ENCODE measurements around the gene FAM120A. TPM values are rescaled to one million over a fixed set of nuclear protein-coding genes. Genes with fewer than 3 reads are reported as not detected.

Gene FAM120A
- total and polyA plus RNA-seq, 9 of the 15 experiments (the other 6 are each of a cell fraction or from before 2014, with no cell fraction given) = 8.7 to 71.0 (median 42.2) TPM

GRCh38 chr9:93598647-93599241 lies 147.3 kb downstream of the FAM120A start (continued):
- no peak for TF ChIP-seq ZBTB34 (CRISPR knock-in tag; IDR thresholded peaks at IDR 0.05)
- TF ChIP-seq ZNF277 (CRISPR knock-in tag; IDR thresholded peaks at IDR 0.05; ENCODE audit: borderline replicate concordance) = no peak
- TF ChIP-seq PRDM10 (IDR thresholded peaks at IDR 0.05; ENCODE audit: partially characterized antibody) = no peak
- no peak for TF ChIP-seq FOXP1 (CRISPR knock-in tag; IDR thresholded peaks at IDR 0.05)
- no peak for TF ChIP-seq ZNF592 (IDR thresholded peaks at IDR 0.05)
- TF ChIP-seq TGIF2 (CRISPR knock-in tag; IDR thresholded peaks at IDR 0.05) = no peak
- TF ChIP-seq PBX2 (CRISPR knock-in tag; IDR thresholded peaks at IDR 0.05; ENCODE audit: low read depth) = no peak
- no peak for TF ChIP-seq PBX2 (tag; conservative IDR thresholded peaks at IDR 0.05; ENCODE audit: low read depth)
- no peak for TF ChIP-seq BCOR (IDR thresholded peaks at IDR 0.05)
- TF ChIP-seq CSDE1 (IDR thresholded peaks at IDR 0.05) = no peak
- no peak for TF ChIP-seq ATF4 (CRISPR knock-in tag; IDR thresholded peaks at IDR 0.05)
- no peak for TF ChIP-seq TAL1 (IDR thresholded peaks at IDR 0.05)
